GM10248 (cell line): ENCODE data around the gene CCDC51.

Experiments used
- CTCF ChIA-PET: fragments of 300-600 bp; sonication (Branson Sonifier 250); formaldehyde crosslinking; extraction: SDS; loops from one replicate; lab custom pipeline; 2021; ENCODE audit warnings: antibody characterized with exemption; lab: Yijun Ruan, JAX
- POLR2A ChIA-PET: fragments of 350-650 bp; sonication (Branson Sonifier 250); formaldehyde crosslinking; extraction: SDS; loops from one replicate; lab custom pipeline; 2020; ENCODE audit warnings: antibody characterized with exemption; lab: Yijun Ruan, JAX
- DNase-seq: peaks from one replicate; pipeline ENCODE4 v3.0.0; 2012; ENCODE audit errors: extremely low spot score
- TF ChIP-seq, protein P1 (sequence below): IDR thresholded peaks from 2 replicates; pipeline ENCODE4 v1.5.1; 2012; ENCODE audit warnings: mild to moderate bottlenecking, low read depth; ENCODE audit errors: extremely low read depth, missing control alignments, control extremely low read depth

The CCDC51 gene

DNA sequence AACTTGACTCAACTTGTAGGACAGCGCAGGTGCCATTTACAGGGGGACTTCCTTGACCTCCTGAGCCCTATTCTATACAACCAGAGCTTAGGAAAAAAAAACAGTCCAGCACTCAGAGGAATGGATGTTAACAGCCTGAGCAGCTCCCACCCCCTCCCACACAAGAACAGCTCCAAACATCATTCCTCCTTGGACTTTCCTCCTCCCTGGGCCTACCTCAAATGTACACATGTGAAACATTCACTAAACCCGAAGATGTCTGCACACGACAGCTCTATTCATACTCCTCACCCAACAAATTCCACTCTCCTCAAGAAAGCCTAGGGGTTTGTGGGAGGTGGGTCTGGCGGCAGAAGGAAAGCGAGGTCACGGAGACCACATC is 6.1 kb upstream of the CCDC51 start:
- TF ChIP-seq, protein P1, sequence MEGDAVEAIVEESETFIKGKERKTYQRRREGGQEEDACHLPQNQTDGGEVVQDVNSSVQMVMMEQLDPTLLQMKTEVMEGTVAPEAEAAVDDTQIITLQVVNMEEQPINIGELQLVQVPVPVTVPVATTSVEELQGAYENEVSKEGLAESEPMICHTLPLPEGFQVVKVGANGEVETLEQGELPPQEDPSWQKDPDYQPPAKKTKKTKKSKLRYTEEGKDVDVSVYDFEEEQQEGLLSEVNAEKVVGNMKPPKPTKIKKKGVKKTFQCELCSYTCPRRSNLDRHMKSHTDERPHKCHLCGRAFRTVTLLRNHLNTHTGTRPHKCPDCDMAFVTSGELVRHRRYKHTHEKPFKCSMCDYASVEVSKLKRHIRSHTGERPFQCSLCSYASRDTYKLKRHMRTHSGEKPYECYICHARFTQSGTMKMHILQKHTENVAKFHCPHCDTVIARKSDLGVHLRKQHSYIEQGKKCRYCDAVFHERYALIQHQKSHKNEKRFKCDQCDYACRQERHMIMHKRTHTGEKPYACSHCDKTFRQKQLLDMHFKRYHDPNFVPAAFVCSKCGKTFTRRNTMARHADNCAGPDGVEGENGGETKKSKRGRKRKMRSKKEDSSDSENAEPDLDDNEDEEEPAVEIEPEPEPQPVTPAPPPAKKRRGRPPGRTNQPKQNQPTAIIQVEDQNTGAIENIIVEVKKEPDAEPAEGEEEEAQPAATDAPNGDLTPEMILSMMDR = no peak
- CTCF ChIA-PET = interaction anchor here (1.0 to 5.9 kb wide), 8 partner anchors 10 to 111 kb away, joined by 3 to 95 read pairs (median 6); partner anchors contain the start of gene PFKFB4
- POLR2A ChIA-PET = interaction anchor here (0.8 to 1.8 kb wide), 6 partner anchors 10 to 111 kb away, joined by 3 to 8 read pairs (median 5); partner anchors contain the start of gene PFKFB4
- peak; percentile 11 for DNase-seq

DNA sequence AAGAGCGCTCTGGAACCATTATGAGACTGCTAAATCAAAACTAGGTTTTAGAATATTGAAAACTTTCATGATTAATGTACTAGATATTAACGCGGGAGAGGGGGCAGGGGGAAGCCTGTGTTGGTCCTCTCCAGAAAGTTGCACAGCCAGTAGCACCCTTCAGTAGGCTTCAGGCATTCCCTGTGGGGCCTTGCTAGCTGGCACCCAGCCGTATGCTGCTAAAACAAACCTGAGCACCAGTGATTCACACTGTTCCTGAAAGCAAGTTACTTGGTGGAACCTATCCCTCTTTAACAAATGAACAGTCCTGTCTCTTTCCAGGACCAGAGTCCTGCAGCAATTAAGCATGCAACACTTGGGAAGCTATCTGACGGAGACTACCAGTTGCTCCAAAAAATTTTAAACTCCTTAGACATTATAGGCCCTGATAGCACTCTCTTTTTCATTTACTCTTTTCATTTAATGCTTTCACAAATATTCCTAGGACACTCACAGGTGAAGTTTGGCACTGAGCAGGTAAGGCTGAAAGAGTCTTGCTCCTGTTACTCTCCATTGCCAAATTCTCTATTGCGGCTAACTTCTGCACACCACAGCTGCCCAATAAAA is 5.5 kb upstream of the CCDC51 start:
- POLR2A ChIA-PET = interaction anchor here (0.7 to 1.8 kb wide), 2 partner anchors 13 to 27 kb away, joined by 3 to 6 read pairs; no protein-coding TSS in a partner anchor
- CTCF ChIA-PET = interaction anchor here (0.9 to 5.9 kb wide), 7 partner anchors 9 to 108 kb away, joined by 3 to 95 read pairs (median 7); no protein-coding TSS in a partner anchor
- TF ChIP-seq, protein P1 = no peak
- no peak for DNase-seq

DNA sequence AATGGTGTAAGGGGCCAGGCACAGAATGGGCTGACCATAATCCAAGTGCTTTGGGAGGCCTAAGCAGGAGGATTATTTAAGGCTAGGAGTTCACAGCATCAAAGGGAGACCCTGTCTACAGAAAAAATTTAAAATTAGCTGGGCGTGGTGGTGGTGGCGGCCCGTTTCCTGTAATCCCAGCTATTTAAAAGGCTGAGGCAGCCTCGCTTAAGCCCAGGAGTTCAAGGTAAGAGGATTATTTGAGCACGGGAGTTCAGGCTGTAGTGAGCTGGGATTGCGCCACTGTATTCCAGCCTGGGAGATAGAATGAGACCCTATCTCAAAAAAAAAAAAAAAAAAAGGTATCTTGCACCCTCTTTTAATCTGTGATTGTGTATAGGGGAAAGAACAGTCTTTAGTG is 2.0 kb upstream of the CCDC51 start:
- ChIA-PET CTCF (interaction anchor here (1.3 to 22.2 kb wide), 2 partner anchors 11 to 29 kb away, joined by 4 to 863 read pairs; no protein-coding TSS in a partner anchor), POLR2A (no interaction called here)
- TF ChIP-seq, protein P1 = no peak
- DNase-seq = no peak

DNA sequence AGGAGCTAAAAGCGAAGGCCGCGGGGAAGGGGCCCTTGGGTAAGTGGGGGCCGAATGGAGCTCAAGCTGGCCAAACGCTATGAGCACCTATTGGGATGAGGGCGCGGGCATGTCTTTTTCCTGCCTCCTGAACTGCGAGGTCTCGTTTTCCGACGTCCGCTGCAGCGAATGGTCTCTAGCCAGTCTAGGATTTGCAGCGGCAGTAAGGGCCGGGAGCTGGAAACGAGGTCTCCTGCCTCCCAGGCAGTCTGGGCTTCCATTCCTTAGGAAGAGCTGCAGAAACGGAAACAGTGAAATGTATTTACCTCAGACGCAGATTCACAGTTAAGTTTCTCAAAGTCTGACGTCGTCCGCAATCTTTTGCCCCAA is 655 bp upstream of the CCDC51 start:
- TF ChIP-seq, protein P1 = no peak
- CTCF ChIA-PET = interaction anchor here (1.2 to 22.2 kb wide), 3 partner anchors 13 to 109 kb away, joined by 4 to 863 read pairs (median 7); no protein-coding TSS in a partner anchor
- no peak for DNase-seq
- POLR2A ChIA-PET = no interaction called here

DNA sequence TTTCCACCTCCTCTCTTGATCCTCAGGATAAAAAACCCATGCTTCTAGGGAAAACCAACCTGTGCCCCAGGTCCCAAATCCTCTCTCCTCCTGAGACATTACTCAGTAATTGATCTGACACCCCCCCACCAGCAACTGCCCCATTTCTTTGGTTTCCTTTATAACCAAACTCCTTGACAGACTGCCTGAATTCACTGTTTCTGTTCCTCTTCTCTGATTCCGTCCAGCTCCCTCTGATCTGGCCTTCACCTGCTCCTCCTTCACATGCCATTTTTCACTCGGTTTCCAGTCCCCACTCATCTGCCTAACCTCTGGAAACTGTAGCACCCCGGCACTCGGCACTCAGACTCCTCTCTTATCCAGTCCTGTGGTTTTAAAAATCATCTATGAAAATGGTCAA is 2.1 kb downstream of the CCDC51 start:
- peak; percentile 21 for DNase-seq
- ChIA-PET POLR2A (no interaction called here), CTCF (interaction anchor here (1.4 to 22.2 kb wide), 8 partner anchors 24 to 243 kb away, joined by 5 to 863 read pairs (median 44); partner anchors contain the start of genes PFKFB4 and ZNF589)
- TF ChIP-seq, protein P1 = no peak

DNA sequence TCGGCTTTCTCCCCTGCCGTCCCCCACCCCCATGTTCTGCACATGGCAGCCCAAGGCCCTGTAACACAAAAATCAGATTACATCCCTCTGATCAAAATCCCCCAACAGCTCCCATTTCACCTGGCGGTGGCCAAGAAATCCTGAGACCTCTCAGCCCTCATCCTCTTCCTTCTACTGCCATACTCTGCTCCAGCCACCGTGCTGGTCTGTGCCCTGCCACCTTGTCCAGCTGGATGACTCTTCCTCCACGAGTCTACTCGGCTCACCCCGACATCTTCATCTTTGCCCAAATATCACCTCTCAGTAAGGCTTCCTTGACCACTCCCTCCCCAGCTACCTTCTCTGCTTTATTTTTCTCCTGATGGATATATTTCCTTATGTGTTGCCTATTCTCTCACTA is 3.1 kb downstream of the CCDC51 start:
- CTCF ChIA-PET = interaction anchor here (0.7 to 22.2 kb wide), 65 partner anchors 9 to 916 kb away, joined by 3 to 863 read pairs (median 8); partner anchors contain the start of genes ATRIP, CAMP, CDC25A and NCKIPSD
- TF ChIP-seq, protein P1 = no peak
- POLR2A ChIA-PET = interaction anchor here (1.0 to 2.3 kb wide), 4 partner anchors 10 to 168 kb away, joined by 3 to 8 read pairs (median 5); partner anchors contain the start of gene ATRIP
- DNase-seq = no peak
